Neural progenitor cell (in vitro differentiated cells): ENCODE measurements around the gene DMXL2. TPM values are rescaled to one million over a fixed set of nuclear protein-coding genes. Genes with fewer than 3 reads are reported as not detected.

Experiments used
- DNase-seq: peaks from one replicate; pipeline ENCODE4 v3.0.0-alpha.2; 2016; ENCODE audit warnings: low spot score
- H2AFZ ChIP-seq: fragments of 200-600 bp; sonication (generic); replicated peaks from 2 replicates; pipeline ENCODE4 v1.6.1; 2016; ENCODE audit warnings: antibody characterized with exemption
- H3F3A ChIP-seq: fragments of 200-600 bp; sonication (generic); 2 replicates; pipeline ENCODE4 v1.6.1; 2016; ENCODE audit warnings: antibody characterized with exemption, low read depth
- H3K27ac ChIP-seq: fragments of 200-600 bp; sonication (generic); 2 replicates; pipeline ENCODE4 v1.5.1; 2016; ENCODE audit warnings: mild to moderate bottlenecking
- H3K27me3 ChIP-seq: fragments of 200-600 bp; sonication (generic); 2 replicates; pipeline ENCODE4 v1.6.1; 2016; ENCODE audit warnings: mild to moderate bottlenecking, moderate library complexity
- H3K36me3 ChIP-seq: fragments of 200-600 bp; sonication (generic); 2 replicates; pipeline ENCODE4 v1.5.1; 2016
- H3K4me1 ChIP-seq: fragments of 200-600 bp; sonication (generic); 2 replicates; pipeline ENCODE4 v1.6.1; 2016; ENCODE audit warnings: mixed run types
- H3K4me2 ChIP-seq: fragments of 200-600 bp; sonication (generic); 2 replicates; pipeline ENCODE4 v1.6.1; 2016
- H3K4me3 ChIP-seq: fragments of 200-600 bp; sonication (generic); 2 replicates; pipeline ENCODE4 v1.5.1; 2016
- H3K79me2 ChIP-seq: fragments of 200-600 bp; sonication (generic); 2 replicates; pipeline ENCODE4 v1.6.1; 2016; ENCODE audit warnings: low read depth
- H3K9ac ChIP-seq: fragments of 200-600 bp; sonication (generic); 2 replicates; pipeline ENCODE4 v1.6.1; 2016
- H3K9me3 ChIP-seq: fragments of 200-600 bp; sonication (generic); 2 replicates; pipeline ENCODE4 v1.5.1; 2016; ENCODE audit warnings: low read depth
- H4K20me1 ChIP-seq: fragments of 200-600 bp; sonication (generic); 2 replicates; pipeline ENCODE4 v1.6.1; 2016; ENCODE audit warnings: low read depth
- H3K27ac Mint-ChIP-seq: 3 replicates; pipeline ENCODE4 v1.8.0; 2021; ENCODE audit warnings: mixed read lengths
- H3K27me3 Mint-ChIP-seq: 2 replicates; pipeline ENCODE4 v1.8.0; 2022; ENCODE audit warnings: low read depth, mild to moderate bottlenecking, inconsistent platforms, moderate library complexity, mixed read lengths; ENCODE audit not compliant: insufficient read depth
- H3K36me3 Mint-ChIP-seq: 3 replicates; pipeline ENCODE4 v1.8.0; 2021; ENCODE audit warnings: mixed read lengths
- H3K4me1 Mint-ChIP-seq: 3 replicates; pipeline ENCODE4 v1.8.0; 2021; ENCODE audit warnings: mixed read lengths
- H3K4me3 Mint-ChIP-seq: 3 replicates; pipeline ENCODE4 v1.8.0; 2021; ENCODE audit warnings: mild to moderate bottlenecking, moderate library complexity, mixed read lengths
- H3K9me3 Mint-ChIP-seq: 3 replicates; pipeline ENCODE4 v1.8.0; 2020; ENCODE audit warnings: mixed read lengths
- CTCF ChIP-seq: fragments of 200-600 bp; sonication (generic); IDR thresholded peaks from 2 replicates; pipeline ENCODE4 v1.5.1; 2017; ENCODE audit warnings: antibody characterized with exemption, mild to moderate bottlenecking
- EZH2 ChIP-seq: fragments of 200-600 bp; sonication (generic); IDR thresholded peaks from 2 replicates; pipeline ENCODE4 v1.6.1; 2017; ENCODE audit warnings: antibody characterized with exemption, mild to moderate bottlenecking, moderate library complexity
- EZH2phosphoT487 ChIP-seq: fragments of 200-600 bp; sonication (generic); IDR thresholded peaks from 2 replicates; pipeline ENCODE4 v1.6.1; 2017; ENCODE audit warnings: antibody characterized with exemption
- total RNA-seq: library from RNA; depleted of rRNA; stranded (reverse); fragments of >200 nt; gene quantifications from 2 replicates; pipeline ENCODE4 v1.2.3, GENCODE V29; 2015; ENCODE audit warnings: low replicate concordance

The DMXL2 gene
- total RNA-seq, 1 donor from 2014 or later = 124 TPM

- TF ChIP-seq EZH2phosphoT487 (no peak), CTCF (no peak), EZH2 (no peak)
- Histone ChIP-seq H3K4me2 (peak overlapping the region; percentile 28), H4K20me1 (no peaks in the 10 kb centered on the region), H3K79me2 (peaks cover 51% of the 10 kb centered on the region), H2AFZ (no peak overlapping the region), H3K4me1 (no peaks in the 10 kb centered on the region), H3K9ac (no peak overlapping the region), H3F3A (no peaks in the 10 kb centered on the region), H3K36me3 (no peaks in the 10 kb centered on the region), H3K27ac (no peak overlapping the region), H3K4me3 (no peak overlapping the region), H3K9me3 (no peaks in the 10 kb centered on the region), H3K27me3 (no peaks in the 10 kb centered on the region)
- DNase-seq = no peak
- peaks cover 2% of the 10 kb centered on the region for H3K27me3 Mint-ChIP-seq
- no peak overlapping the region for H3K27ac Mint-ChIP-seq
- H3K4me3 Mint-ChIP-seq = no peak overlapping the region
- peaks cover 28% of the 10 kb centered on the region for H3K9me3 Mint-ChIP-seq
- peaks cover 20% of the 10 kb centered on the region for H3K36me3 Mint-ChIP-seq
- H3K4me1 Mint-ChIP-seq = no peaks in the 10 kb centered on the region
These were observed 19.6 kb downstream of the DMXL2 start for GRCh38 chr15:51603002-51603401.

- Histone ChIP-seq H3K9me3 (no peaks in the 10 kb centered on the region), H3K4me2 (no peak overlapping the region), H3K27ac (no peak overlapping the region), H2AFZ (no peak overlapping the region), H3F3A (no peaks in the 10 kb centered on the region), H3K36me3 (no peaks in the 10 kb centered on the region), H3K4me3 (no peak overlapping the region), H4K20me1 (no peaks in the 10 kb centered on the region), H3K4me1 (no peaks in the 10 kb centered on the region), H3K79me2 (peaks cover 48% of the 10 kb centered on the region), H3K27me3 (no peaks in the 10 kb centered on the region), H3K9ac (no peak overlapping the region)
- Mint-ChIP-seq H3K4me3 (no peak overlapping the region), H3K27me3 (peaks cover 2% of the 10 kb centered on the region), H3K9me3 (peaks cover 27% of the 10 kb centered on the region), H3K27ac (no peak overlapping the region), H3K36me3 (peaks cover 19% of the 10 kb centered on the region), H3K4me1 (no peaks in the 10 kb centered on the region)
- no peak for TF ChIP-seq EZH2
- TF ChIP-seq CTCF = no peak
- no peak for TF ChIP-seq EZH2phosphoT487
- DNase-seq = no peak
These were observed 20.1 kb downstream of the DMXL2 start for GRCh38 chr15:51602484-51602883.

- Histone ChIP-seq H3K9ac (no peak overlapping the region), H3K4me3 (no peak overlapping the region), H3K79me2 (peaks cover 53% of the 10 kb centered on the region), H3K36me3 (no peaks in the 10 kb centered on the region), H3K27ac (no peak overlapping the region), H4K20me1 (no peaks in the 10 kb centered on the region), H3K4me2 (no peak overlapping the region), H3K9me3 (no peaks in the 10 kb centered on the region), H3K27me3 (no peaks in the 10 kb centered on the region), H2AFZ (no peak overlapping the region), H3F3A (no peaks in the 10 kb centered on the region), H3K4me1 (no peaks in the 10 kb centered on the region)
- Mint-ChIP-seq H3K27ac (no peak overlapping the region), H3K9me3 (peaks cover 31% of the 10 kb centered on the region), H3K4me1 (no peaks in the 10 kb centered on the region), H3K27me3 (peaks cover 2% of the 10 kb centered on the region), H3K36me3 (peaks cover 16% of the 10 kb centered on the region), H3K4me3 (no peak overlapping the region)
- TF ChIP-seq EZH2 (no peak), EZH2phosphoT487 (no peak), CTCF (no peak)
- DNase-seq = no peak
These were observed 20.8 kb downstream of the DMXL2 start for GRCh38 chr15:51601801-51602200.
